ENCODE measurements around the gene ITPRIPL2. TPM values are rescaled to one million over a fixed set of nuclear protein-coding genes. Genes with fewer than 3 reads are reported as not detected.
A peak's percentile ranks its signal among the peaks of the same experiment; 100 is the strongest.

Gene ITPRIPL2
- total and polyA plus RNA-seq, 2 of the 4 experiments (the other 2 are of a cell fraction), result 9.2 to 11.1 TPM

- H4K91ac ChIP-seq (ENCODE audit: insufficient read depth, low read depth, low read length), result no peak overlapping the region
- H3K14ac ChIP-seq (replicated peaks; ENCODE audit: low read depth, low read length), result no peak overlapping the region
- dilution Hi-C loops (cut with HindIII; ENCODE audit: low sequenced_read_pairs, unreplicated experiment), result no loop called here
- no peaks in the 10 kb centered on the region for H3K36me3 ChIP-seq (ENCODE audit: control insufficient read depth, insufficient read depth, low read length)
- in situ Hi-C loops (cut with MboI; ENCODE audit: low sequenced_read_pairs), result no loop called here
- H2BK20ac ChIP-seq (ENCODE audit: low read depth, low read length), result peak overlapping the region; percentile 8; the same call in 1 of the 2 replicates
- H3K27me3 ChIP-seq (ENCODE audit: control insufficient read depth, insufficient read depth, low read length), result no peaks in the 10 kb centered on the region
- H4K20me1 ChIP-seq (ENCODE audit: insufficient read depth, low read length), result no peaks in the 10 kb centered on the region
- 0 out of 3 replicates have a peak overlapping the region, but pooled peaks have one; percentile 21 for H2BK15ac ChIP-seq (ENCODE audit: low read depth, low read length)
- no peak overlapping the region for H3K4me2 ChIP-seq (ENCODE audit: low read depth, low read length)
- no peaks in the 10 kb centered on the region for H3K9me3 ChIP-seq (ENCODE audit: control insufficient read depth, insufficient read depth, low read length)
- ChIA-PET CTCF (interaction anchor here (0.8 kb wide), 1 partner anchor 42 kb away, joined by 3 read pairs; no protein-coding TSS in a partner anchor), POLR2A (ENCODE audit: unreplicated experiment) (no interaction called here)
- H4K5ac ChIP-seq (ENCODE audit: low read depth, low read length), result no peak overlapping the region; the same call in 1 of the 2 replicates
- H3K4me3 ChIP-seq (ENCODE audit: insufficient read depth, low read depth, low read length), result no peak overlapping the region
- no peak for TF ChIP-seq ELK1 (IDR thresholded peaks at IDR 0.05; ENCODE audit: borderline replicate concordance, low read depth, low read length)
- no peak overlapping the region for H2AFZ ChIP-seq (replicated peaks; ENCODE audit: low read length, poor library complexity)
- ATAC-seq (ENCODE audit: low read depth), result no peak
- no peak overlapping the region for H2BK5ac ChIP-seq (ENCODE audit: low read depth, low read length, poor library complexity, severe bottlenecking)
- no peak overlapping the region for H3K9ac ChIP-seq (ENCODE audit: low read depth, low read length)
- H3K18ac ChIP-seq (ENCODE audit: low read depth, low read length), result no peak overlapping the region; the same call in 1 of the 2 replicates
- intact Hi-C loops (cut with micrococcal nuclease), result no loop called here
- peak overlapping the region; percentile 17 for H2AK9ac ChIP-seq (replicated peaks; ENCODE audit: low read depth, low read length, poor library complexity)
- DNase-seq, result no peak
- peaks cover 0 to 9% of the 10 kb centered on the region in 2 experiments; a peak in 3 of 4 replicates for H3K79me1 ChIP-seq (ENCODE audit: low read depth in 1 of 2, low read length in 2 of 2)
- peak overlapping the region; percentile 24 for H3K4ac ChIP-seq (ENCODE audit: low read depth, low read length)
- H3K56ac ChIP-seq (ENCODE audit: extremely low read depth, insufficient read depth, low read length), result no peak overlapping the region
- peaks cover 18% of the 10 kb centered on the region for H3K9me1 ChIP-seq (ENCODE audit: insufficient read depth, low read length)
- no TSS peak for BruUV-seq (replicated peaks)
- WGBS, 2 experiments (ENCODE audit: extremely low coverage in 2 of 2, insufficient read length in 1 of 2), result no CpG with 5 or more reads among the region's 6 CpGs
- no peak overlapping the region for H2AK5ac ChIP-seq (ENCODE audit: low read depth, low read length)
- peak overlapping the region in 1 of 2 experiments; percentile 17; a peak in 1 of 4 replicates for H4K8ac ChIP-seq (ENCODE audit: low read depth in 2 of 2, low read length in 2 of 2)
- peaks cover 29% of the 10 kb centered on the region for H3K4me1 ChIP-seq (ENCODE audit: control insufficient read depth, insufficient read depth, low read length)
- peak overlapping the region; percentile 55; the same call in 1 of the 2 replicates for H3K27ac ChIP-seq (ENCODE audit: insufficient read depth, low read length)
- peak overlapping the region; percentile 75 for H2BK120ac ChIP-seq (ENCODE audit: low read depth, low read length)
- H3K23ac ChIP-seq (ENCODE audit: low read depth, low read length), result peak overlapping the region; percentile 40; the same call in 1 of the 2 replicates
Measured at GRCh38 chr16:19137201-19138128, 23.7 kb downstream of the ITPRIPL2 start.
